AG04450 (cell line): ENCODE results near the gene ZNF324. TPM values are rescaled to one million over a fixed set of nuclear protein-coding genes. Genes with fewer than 3 reads are reported as not detected.

ENCODE experiments used
- CTCF ChIA-PET: fragments of 300-600, 350-600 bp; formaldehyde crosslinking; extraction: SDS; loops from one replicate; lab custom pipeline; 2022; ENCODE audit warnings: antibody characterized with exemption, inconsistent platforms; lab: Charles Lee
- POLR2A ChIA-PET: fragments of 350-600 bp; formaldehyde crosslinking; extraction: SDS; loops from one replicate; lab custom pipeline; 2021; ENCODE audit warnings: antibody characterized with exemption, inconsistent platforms; lab: Yijun Ruan, JAX
- DNase-seq: peaks from one replicate; pipeline ENCODE4 v3.0.0-alpha.2; 2011; ENCODE audit warnings: low read depth, low spot score
- H3K27ac ChIP-seq: one replicate; pipeline ENCODE4 v1.5.1; 2012; ENCODE audit warnings: low read depth, low read length, control low read depth
- H3K27me3 ChIP-seq: one replicate; pipeline ENCODE4 v1.6.0; 2012; ENCODE audit warnings: low read length; ENCODE audit not compliant: control insufficient read depth, insufficient read depth
- H3K4me3 ChIP-seq: 2 replicates; pipeline ENCODE4 v1.5.1; 2011; ENCODE audit warnings: mild to moderate bottlenecking, low read depth, low read length, control low read depth
- H3K9me3 ChIP-seq: 2 replicates; pipeline ENCODE4 v1.5.1; 2012; ENCODE audit warnings: low read length; ENCODE audit not compliant: control insufficient read depth, insufficient read depth
- polyA plus RNA-seq: library from polyadenylated mRNA; depleted of rRNA; stranded (reverse); fragments of >200 nt; gene quantifications from 2 replicates; pipeline ENCODE4 v1.2.3, GENCODE V29; 2011
- TF ChIP-seq, protein P1 (sequence below): IDR thresholded peaks from 2 replicates; pipeline ENCODE4 v1.5.1; 2011; ENCODE audit warnings: low read depth, low read length, control low read depth, inconsistent platforms

Gene ZNF324
- polyA plus RNA-seq, 1 experiment, result 4.4 TPM

DNA sequence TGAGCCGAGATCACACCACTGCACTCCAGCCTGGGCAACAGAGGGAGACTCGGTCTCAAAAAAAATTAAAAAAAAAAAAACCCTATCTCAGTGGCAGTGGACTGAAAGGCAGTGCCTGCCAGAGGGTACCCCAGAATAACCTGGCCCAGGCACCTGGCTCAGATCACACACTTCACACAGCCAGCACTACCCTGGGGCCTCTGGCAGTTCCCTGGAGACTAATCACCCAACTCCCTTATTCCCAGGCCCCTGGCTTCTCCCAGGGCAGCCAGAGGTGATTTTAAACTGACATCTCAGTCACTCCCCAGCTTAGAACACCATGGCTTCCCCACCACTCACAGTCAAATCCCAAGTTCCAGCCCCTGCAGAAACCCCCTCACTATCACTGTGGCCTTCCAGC is 48.4 kb downstream of the ZNF324 start:
- no peak overlapping the region for H3K4me3 ChIP-seq
- H3K27ac ChIP-seq, result no peak overlapping the region
- no peaks in the 10 kb centered on the region for H3K27me3 ChIP-seq
- POLR2A ChIA-PET, result no interaction called here
- CTCF ChIA-PET, result no interaction called here
- H3K9me3 ChIP-seq, result no peaks in the 10 kb centered on the region; the same call in 1 of the 2 replicates
- no peak for DNase-seq
- TF ChIP-seq, protein P1, sequence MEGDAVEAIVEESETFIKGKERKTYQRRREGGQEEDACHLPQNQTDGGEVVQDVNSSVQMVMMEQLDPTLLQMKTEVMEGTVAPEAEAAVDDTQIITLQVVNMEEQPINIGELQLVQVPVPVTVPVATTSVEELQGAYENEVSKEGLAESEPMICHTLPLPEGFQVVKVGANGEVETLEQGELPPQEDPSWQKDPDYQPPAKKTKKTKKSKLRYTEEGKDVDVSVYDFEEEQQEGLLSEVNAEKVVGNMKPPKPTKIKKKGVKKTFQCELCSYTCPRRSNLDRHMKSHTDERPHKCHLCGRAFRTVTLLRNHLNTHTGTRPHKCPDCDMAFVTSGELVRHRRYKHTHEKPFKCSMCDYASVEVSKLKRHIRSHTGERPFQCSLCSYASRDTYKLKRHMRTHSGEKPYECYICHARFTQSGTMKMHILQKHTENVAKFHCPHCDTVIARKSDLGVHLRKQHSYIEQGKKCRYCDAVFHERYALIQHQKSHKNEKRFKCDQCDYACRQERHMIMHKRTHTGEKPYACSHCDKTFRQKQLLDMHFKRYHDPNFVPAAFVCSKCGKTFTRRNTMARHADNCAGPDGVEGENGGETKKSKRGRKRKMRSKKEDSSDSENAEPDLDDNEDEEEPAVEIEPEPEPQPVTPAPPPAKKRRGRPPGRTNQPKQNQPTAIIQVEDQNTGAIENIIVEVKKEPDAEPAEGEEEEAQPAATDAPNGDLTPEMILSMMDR, result no peak

DNA sequence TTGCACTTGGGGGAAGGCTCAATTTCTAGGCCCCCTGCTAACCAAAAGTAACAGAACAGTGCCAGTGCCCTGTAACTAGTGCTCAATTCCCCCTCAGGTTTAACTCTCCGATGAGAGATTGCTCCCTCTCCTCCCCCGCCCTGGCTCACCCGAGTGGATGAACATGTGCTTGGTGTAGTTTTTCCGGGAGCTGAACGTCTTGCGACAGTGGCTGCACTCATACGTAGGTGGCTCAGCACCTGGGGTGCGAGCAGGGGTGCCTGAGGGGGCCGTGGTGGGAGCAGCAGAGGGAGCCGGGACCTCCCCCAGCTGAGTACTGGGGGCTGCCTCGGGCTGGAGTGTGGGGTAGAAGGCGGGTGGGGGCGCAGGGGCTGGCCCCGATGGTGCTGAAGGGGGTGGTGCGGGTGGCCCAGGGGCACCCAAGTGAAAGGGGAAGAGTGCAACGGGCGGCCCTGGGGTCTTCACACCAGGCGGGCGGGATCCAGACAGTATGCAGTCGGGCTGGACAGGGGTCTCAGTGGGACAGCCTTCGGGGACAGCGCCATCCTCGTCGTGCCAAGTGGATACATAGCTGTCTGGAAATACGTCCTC is 49.5 kb downstream of the ZNF324 start:
- H3K4me3 ChIP-seq, result no peak overlapping the region
- no peaks in the 10 kb centered on the region for H3K27me3 ChIP-seq
- TF ChIP-seq, protein P1, result no peak
- no peak overlapping the region for H3K27ac ChIP-seq
- no peak for DNase-seq
- ChIA-PET CTCF (interaction anchor here (0.8 kb wide), 1 partner anchor 65 kb away, joined by 3 read pairs; no protein-coding TSS in a partner anchor), POLR2A (no interaction called here)
- H3K9me3 ChIP-seq, result no peaks in the 10 kb centered on the region; the same call in 1 of the 2 replicates

DNA sequence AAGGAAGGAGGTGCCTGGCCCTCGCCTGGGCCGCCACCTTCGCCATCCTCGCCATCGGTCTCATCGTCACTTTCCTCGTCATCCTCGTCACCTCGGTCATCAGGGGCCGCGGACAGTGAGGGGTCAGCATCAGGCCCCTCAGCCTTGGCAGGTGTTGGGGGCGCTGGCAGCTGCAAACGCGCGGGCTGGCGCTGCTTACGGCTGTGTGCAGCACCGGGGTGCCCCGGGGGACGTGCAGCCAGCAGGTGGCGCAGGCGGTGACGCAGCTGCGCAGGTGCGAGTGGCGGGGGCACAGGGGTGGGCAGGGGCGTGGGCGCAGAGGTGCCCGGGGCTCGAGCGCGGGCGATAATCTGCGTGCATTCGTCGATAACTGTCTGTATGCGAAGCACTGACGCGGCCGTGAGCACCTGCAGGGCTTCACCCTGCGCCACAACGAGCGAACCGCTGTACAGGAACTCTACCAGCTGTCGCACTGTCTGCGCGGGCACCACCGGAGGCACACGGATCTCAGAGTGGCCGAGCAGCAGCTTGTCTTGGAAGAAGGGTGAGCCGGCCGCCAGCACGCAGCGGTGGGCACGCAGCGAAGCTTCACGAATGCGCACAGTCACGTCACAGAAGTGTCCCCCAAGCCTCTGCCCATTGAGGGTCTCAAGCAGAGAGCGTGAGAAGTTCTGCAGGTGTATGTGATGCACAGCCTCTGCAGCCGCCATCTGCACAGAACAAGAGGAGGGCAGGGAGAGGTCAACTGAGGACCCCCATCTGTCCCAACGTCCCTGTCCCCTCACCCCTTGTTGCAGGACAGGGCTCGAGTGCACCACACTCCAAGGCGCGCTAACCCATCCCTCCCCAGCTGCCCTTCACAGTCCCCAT is 50.3 kb downstream of the ZNF324 start:
- CTCF ChIA-PET, result interaction anchor here (2.2 to 4.1 kb wide), 2 partner anchors 8 to 64 kb away, joined by 16 to 22 read pairs; no protein-coding TSS in a partner anchor
- no peak overlapping the region for H3K4me3 ChIP-seq
- no peak overlapping the region for H3K27ac ChIP-seq
- TF ChIP-seq, protein P1, result no peak
- POLR2A ChIA-PET, result interaction anchor here (3.9 kb wide), 1 partner anchor 27 kb away, joined by 54 read pairs; the partner anchor contains the start of gene TRIM28
- DNase-seq, result no peak
- no peaks in the 10 kb centered on the region; the same call in 1 of the 2 replicates for H3K9me3 ChIP-seq
- no peaks in the 10 kb centered on the region for H3K27me3 ChIP-seq

DNA sequence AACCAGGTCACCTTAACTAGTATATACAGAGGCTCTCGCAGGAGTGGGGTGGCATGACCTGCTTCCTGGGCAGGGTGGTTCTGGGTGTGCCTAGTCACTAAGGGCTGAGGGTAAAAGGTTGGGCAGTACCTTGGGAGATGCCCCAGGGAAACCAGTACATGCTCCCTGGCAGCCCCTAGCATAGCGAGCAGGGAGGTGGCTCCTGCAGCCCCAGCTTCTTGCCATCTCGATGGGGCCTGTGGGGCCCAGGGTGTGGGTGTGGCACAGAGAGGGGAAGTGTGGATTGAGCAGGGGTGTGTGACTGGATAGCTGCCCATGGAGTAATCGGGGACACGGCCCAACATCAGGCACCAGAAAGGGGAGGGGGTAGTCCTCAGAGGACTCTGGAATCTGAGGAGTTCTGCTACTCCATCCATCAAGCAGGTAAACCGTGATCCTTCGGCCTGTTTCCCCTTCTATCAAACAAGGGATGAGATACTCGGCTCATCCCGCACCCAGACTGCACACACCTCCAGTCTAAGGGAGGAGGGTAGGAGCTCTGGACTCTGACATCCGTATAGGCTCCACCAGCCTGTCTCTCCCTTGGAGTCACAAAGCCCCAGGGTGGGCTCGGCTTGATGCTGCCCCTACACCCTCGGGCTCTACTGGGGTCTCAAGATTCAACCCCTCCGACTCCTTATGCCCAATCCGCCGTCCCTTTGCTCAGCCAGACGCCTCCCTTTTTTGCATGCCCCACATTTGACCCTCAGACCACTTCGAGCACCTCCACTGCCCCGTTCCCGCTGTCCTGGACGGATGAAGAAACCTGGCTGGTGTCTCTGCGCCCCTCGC is 51.6 kb downstream of the ZNF324 start:
- Histone ChIP-seq H3K27me3 (no peaks in the 10 kb centered on the region), H3K4me3 (peak overlapping the region; percentile 89), H3K27ac (peak overlapping the region; percentile 93), H3K9me3 (no peaks in the 10 kb centered on the region; the same call in 1 of the 2 replicates)
- POLR2A ChIA-PET, result interaction anchor here (0.7 to 3.9 kb wide), 8 partner anchors 19 to 214 kb away, joined by 3 to 54 read pairs (median 8); partner anchors contain the start of genes CHMP2A, ERVK3-1, TRIM28 and UBE2M
- TF ChIP-seq, protein P1, result no peak
- no peak for DNase-seq
- CTCF ChIA-PET, result interaction anchor here (0.5 to 4.1 kb wide), 17 partner anchors 9 to 154 kb away, joined by 3 to 22 read pairs (median 5); partner anchors contain the start of genes CHMP2A, TRIM28 and UBE2M
